ENCODE measurements around the gene SPTLC2.
"Not testable (repeated sequence)": the region's sequence is repeated elsewhere in the genome, so short reads cannot be mapped to it uniquely, and the experiment has no call there.

The SPTLC2 gene

GRCh38 chr14:77598366-77599070 lies 17.9 kb downstream of the SPTLC2 start:
- TF ChIP-seq CTCF (conservative IDR thresholded peaks at IDR 0.05) = no peak
- no peak overlapping the region for H3K27ac ChIP-seq

- no peak for TF ChIP-seq CTCF (conservative IDR thresholded peaks at IDR 0.05)
- H3K27ac ChIP-seq = peak overlapping the region; percentile 15; the same call in 1 of the 2 replicates
Measured at GRCh38 chr14:77593501-77593961, 22.9 kb downstream of the SPTLC2 start.

GRCh38 chr14:77590845-77591485 lies 25.5 kb downstream of the SPTLC2 start:
- H3K27ac ChIP-seq = peak overlapping the region; percentile 74
- no peak for TF ChIP-seq CTCF (conservative IDR thresholded peaks at IDR 0.05)

GRCh38 chr14:77589099-77589498 lies 27.3 kb downstream of the SPTLC2 start:
- no peak overlapping the region; the same call in 1 of the 2 replicates for H3K27ac ChIP-seq
- TF ChIP-seq CTCF (conservative IDR thresholded peaks at IDR 0.05) = no peak

- H3K27ac ChIP-seq = not testable (repeated sequence)
Measured at GRCh38 chr14:77588411-77589025, 27.9 kb downstream of the SPTLC2 start.

- no peak for TF ChIP-seq CTCF (conservative IDR thresholded peaks at IDR 0.05)
- H3K27ac ChIP-seq = no peak overlapping the region
Measured at GRCh38 chr14:77585385-77585784, 31.1 kb downstream of the SPTLC2 start.

GRCh38 chr14:77584809-77585208 lies 31.6 kb downstream of the SPTLC2 start:
- H3K27ac ChIP-seq = no peak overlapping the region
- no peak for TF ChIP-seq CTCF (conservative IDR thresholded peaks at IDR 0.05)

Data from VCaP (cell line).